HL-60/S4 treated with retinoic acid at 250 ng/mL for 4 days and 3 days (cell line): ENCODE data around the gene S100P.
"Not testable (repeated sequence)": the region's sequence is repeated elsewhere in the genome, so short reads cannot be mapped to it uniquely, and the experiment has no call there.

Source experiments
- in situ Hi-C: fragments of 300-500 bp; cut with MboI; formaldehyde crosslinking; loops from 2 replicates; pipeline ENCODE4 v1.7.0; 2022; ENCODE audit warnings: low sequenced_read_pairs

Gene S100P

DNA sequence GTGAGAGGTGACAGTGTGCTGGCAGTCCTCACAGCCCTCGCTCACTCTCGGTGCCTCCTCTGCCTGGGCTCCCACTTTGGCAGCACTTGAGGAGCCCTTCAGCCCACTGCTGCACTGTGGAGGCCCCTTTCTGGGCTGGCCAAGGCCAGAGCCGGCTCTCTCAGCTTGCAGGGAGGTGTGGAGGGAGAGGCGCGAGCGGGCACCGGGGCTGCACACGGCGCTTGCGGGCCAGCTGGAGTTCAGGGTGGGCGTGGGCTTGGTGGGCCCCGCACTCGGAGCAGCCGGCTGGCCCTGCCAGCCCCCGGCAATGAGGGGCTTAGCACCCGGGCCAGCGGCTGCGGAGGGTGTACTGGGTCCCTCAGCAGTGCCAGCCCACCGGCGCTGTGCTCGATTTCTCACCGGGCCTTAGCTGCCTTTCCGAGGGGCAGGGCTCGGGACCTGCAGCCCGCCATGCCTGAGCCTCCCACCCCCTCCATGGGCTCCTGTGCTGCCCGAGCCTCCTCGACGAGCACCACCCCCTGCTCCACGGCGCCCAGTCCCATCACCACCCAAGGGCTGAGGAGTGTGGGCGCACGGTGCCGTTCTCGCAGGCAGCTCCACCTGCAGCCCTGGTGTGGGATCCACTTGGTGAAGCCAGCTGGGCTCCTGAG, 21.0 kb upstream of the S100P start:
- in situ Hi-C loops = not testable (repeated sequence)

DNA sequence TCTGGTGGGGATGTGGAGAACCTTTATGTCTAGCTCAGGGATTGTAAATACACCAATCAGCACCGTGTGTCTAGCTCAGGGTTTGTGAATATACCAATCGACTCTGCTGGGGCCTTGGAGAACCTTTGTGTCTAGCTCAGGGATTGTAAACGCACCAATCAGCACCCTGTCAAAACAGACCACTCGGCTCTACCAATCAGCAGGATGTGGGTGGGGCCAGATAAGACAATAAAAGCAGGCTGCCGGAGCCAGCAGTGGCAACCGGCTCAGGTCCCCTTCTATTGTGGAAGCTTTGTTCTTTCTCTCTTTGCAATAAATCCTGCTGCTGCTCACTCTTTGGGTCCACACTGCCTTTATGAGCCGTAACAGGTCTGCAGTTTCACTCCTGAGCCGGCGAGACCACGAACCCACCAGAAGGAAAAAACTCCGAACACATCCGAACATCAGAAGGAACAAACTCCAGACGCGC, 20.5 kb upstream of the S100P start:
- in situ Hi-C loops = not testable (repeated sequence)

DNA sequence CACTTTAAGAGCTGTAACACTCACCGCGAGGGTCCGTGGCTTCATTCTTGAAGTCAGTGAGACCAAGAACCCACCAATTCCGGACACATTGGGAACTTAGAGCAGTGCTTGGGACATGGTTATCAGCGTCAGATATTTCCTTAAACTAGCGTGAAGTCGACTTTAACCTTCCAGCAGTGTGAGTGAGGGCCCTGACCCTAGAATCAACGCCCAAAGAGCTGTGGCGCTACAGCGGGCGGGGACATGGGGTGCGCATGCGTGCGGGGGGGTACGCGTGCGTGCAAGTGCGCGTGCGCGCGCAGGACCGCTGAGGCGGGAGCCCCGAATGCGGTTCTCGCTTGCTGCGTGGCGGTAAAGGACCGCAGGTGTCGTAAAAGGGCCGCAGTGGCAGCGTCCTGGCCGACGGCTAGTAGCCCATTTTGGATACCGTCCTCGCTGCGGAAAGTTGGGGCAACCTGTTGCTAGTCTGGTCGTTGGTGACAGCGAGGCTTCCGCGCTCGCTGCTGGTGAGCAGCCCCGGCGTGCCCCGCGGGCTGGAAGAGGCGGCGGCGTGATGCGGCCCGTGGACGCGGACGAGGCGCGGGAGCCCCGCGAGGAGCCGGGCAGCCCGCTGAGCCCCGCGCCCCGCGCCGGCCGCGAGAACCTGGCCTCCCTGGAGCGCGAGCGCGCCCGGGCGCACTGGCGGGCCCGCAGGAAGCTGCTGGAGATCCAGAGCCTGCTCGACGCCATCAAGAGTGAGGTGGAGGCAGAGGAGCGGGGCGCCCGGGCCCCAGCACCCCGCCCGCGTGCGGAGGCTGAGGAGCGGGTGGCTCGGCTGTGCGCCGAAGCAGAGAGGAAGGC, 19.8 kb upstream of the S100P start:
- in situ Hi-C loops = no loop called here

DNA sequence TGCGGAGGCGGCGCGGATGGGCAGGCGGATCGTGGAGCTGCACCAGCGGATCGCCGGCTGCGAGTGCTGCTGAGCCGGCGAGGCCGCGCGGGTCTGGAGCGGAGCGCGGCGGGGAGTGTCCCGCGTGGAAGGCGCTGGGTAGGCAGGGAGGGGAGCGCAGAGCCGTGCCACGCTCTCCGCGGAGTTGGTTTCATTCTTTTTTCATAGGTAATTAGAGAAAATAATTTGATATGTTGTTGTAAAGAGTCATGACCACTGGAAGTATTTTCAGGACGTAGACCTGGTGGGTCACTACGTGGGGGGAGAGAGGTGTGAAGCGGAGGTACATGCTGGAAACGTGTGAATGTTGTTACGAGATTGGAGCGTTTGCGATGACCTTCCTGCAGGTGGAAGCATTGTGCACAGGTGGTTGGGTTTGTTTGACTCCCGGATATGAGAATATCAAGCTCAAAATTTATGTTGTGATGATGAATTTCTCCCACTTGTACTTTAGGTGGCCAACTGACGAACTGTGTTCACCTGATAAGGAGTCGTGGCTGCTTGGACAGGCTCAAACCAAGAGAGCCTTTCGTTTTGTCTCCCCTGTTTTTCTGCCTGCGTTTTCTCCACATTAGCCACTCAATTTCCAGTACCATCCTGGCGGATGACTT, 19.1 kb upstream of the S100P start:
- in situ Hi-C loops = no loop called here

DNA sequence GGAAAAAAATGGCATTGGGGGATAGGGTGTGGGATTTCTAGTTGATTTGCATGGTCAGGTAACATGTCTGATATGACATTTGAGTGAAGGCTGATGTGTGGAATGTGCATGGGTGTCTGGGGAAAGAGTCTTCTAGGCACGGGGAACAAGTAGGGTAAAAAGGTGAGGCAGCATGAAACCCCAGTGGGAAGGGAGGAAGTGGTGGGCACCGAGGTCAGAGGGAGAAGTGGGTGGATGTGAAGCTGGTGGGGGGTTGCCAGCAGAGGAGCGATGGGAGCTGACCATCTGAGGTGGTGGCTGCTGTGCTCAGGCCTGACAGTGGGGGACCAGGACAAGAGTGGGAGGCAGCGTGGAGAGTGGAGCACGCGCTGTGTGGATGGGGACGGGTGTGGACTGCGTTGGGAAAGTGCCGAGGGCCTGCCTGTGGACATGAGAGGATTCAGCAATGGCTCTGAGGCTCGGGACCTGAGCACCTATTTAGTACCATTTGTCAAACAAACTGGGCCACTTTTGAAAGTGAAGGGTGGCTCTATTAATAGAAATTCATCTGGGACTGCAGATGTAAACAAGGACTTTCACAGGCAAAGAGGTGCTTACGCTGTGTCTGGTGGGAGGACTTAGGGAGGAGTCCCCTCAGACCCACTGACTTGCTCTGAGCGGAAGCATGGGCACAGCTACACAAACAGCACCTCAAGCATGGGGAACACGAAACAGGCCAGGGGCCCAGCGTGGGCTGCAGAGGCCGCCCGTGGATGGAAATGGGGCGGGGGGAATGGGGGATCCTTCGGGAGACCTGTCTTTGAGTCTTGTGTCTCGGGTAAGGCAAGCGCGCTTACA, 16.7 kb upstream of the S100P start:
- in situ Hi-C loops = no loop called here

DNA sequence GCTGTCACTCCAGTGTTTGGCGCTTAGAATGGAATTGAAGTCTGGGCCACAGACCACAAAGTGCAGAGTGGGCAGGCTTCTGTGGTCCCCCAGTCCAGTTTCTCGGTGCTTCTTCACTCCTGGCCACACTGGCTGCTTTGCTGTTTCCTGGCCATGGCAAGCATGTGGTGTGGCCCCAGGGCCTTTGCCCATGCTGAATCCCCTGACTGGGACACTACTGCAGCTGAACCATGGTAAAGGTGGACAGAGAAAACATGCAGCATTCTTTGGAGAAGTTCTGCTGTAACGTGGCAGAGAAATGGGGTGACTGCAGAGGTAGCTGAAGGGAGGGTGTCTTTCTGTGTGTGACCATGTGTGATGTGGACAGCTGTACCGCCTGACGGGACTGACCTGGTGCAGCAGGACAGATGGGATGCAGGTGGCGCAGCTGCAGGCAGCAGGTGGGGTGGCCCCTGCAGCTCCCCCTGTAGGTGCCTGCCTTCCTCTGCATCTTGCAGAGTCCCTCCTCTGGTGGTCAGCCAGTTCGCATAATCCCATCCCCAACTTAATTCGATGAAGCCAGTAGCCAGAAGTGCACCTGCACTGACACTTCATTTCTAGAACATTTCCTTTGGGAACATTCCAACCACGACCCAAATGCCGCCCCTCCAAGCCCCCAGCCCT, 13.2 kb upstream of the S100P start:
- in situ Hi-C loops = no loop called here

DNA sequence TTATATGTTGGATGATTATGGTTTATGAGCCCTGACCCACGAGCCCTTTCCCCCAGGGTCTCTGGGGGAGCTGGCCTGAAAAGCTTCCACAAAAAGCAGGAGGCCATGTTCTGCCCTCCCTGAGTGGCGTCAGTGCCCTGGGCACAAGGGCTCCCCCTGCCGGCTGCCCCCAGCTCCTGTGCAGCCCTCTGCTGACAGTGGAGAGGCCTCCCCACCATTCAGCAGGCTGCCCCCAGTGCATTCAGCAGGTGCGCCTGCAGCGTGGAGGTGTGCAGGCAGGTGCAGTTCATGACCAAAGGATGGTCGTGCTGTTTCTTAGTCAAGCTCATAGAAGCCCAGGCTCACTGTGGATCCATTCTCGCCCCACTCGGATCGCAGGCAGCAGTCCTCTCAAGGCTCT, 12.5 kb upstream of the S100P start:
- in situ Hi-C loops = no loop called here

DNA sequence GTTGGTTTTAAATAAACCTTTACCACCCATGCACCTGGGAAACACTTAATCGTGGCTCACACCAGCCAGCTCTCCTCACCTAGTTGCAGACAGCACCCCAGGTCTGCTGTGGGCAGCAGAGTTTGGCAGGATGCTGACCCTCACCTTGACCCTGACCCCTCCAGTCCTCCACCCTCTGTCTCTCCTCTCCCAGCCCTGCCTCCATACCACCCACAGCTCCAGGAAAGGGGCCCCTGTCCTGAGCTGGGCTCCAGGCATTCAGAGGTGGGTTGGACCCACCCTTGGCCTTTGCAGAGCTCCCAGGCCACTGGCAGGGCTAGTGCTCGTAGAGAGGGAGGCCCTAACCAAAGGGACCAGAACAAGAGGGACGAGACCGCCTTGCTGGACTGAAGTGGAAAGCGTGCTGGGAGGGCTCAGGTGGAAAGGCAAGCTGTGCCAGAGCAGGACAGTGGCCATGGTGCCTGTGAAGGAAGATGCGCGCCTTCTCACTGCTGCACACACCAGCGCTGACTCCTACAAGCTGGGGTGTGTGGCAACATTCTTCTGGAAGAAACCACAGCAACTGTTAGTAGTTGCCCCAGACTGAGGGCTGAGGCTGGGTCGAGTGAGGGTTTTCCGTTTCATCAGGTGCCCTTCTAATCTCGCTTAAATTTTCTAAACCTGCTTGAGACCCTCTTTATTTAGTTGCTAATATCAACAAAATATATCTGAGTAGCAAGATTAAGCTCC, 10.7 kb upstream of the S100P start:
- in situ Hi-C loops = no loop called here

DNA sequence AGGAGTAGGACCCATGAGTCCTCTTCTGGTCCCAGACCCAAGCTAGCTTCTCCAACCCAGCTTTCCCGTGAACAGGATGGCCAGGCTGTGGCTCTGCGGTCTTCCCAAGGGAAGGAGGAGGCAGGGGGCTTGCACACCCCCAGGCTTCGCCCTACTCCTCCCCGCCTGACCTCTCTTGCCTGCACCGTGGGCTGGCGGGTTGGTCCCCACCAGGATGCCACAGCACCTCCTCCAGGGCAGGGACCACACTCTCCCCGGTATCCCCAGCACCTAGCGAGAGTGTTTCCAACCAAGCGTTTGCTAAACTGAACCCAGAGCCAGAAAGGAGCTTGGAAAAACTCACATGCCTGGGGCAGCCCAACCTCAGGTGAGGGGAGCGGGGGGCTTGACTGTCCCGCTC, 9.0 kb upstream of the S100P start:
- in situ Hi-C loops = no loop called here

DNA sequence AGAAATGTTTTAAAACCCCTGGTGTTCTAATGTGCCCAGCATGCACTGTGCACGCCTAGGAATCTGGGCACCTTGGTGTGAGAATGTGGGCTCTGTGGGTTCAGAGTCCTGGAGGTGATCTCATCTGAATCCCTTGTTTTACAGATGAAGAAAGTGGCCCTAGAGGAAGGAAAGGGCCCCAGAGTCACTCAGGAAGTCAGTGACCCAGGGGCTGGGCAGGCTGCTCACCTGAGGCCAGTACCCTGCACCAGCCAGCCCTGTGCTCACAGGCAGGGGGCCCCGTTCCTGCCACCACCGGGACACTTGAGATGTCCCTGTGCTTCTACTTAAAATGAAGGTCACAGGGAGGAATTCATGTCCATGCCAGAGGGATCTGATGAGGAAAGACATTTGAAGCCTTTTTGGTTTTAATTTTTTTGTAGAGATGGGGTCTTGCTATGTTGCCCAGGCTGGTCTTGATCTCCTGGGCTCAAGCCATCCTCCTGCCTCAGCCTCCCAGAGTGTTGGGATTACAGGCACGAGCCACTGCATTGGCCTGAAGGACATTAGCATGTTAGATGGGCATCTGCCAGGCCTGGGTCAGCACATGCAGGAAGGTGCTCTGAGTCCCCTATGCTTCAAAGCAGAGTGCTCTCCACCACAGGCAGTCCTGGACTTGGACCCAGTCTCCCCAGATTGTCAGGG, 7.4 kb upstream of the S100P start:
- in situ Hi-C loops = no loop called here

DNA sequence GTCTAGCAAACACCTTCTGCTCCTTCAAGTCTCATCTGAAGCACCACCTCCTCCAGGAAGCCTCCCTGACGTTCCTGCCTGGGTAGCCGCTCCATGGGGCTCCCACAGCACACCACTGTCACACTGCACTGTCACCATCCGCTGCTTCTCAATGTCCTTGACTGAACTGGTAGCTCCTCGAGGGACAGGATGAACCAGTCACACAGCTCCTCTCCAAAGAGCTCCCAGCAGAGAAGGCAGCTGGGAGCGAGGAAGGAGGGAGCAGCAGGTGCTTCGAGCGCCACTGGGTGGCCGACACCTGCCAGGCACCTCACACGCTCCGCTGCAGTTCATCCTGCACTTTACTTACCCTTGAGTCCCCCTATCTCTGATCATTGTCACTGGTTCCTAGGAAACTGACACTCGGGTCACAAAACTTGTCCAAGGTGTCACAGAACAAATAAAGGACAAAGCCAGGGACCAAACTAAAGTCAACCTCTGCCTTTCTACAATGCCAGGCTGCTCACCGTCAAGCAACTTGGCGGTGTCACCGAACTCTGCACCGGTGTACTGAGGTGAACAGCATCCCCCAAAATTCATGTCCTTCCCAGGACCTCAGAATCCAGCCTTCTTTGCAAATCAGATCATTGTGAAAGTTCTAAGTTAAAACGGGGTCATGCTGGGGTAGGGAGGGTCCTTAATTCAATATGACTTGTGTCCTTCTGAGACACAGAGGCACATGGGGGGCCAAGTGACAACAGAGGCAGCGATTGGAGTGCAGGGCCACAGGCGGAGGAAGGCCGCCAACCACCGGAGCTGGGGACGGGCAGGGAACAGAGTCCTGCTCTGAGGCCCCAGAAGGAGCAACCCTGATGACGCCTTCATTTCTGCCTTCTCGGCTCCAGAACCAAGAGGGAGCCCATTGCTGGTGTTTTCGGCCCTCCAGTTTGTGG, 5.5 kb upstream of the S100P start:
- in situ Hi-C loops = no loop called here

DNA sequence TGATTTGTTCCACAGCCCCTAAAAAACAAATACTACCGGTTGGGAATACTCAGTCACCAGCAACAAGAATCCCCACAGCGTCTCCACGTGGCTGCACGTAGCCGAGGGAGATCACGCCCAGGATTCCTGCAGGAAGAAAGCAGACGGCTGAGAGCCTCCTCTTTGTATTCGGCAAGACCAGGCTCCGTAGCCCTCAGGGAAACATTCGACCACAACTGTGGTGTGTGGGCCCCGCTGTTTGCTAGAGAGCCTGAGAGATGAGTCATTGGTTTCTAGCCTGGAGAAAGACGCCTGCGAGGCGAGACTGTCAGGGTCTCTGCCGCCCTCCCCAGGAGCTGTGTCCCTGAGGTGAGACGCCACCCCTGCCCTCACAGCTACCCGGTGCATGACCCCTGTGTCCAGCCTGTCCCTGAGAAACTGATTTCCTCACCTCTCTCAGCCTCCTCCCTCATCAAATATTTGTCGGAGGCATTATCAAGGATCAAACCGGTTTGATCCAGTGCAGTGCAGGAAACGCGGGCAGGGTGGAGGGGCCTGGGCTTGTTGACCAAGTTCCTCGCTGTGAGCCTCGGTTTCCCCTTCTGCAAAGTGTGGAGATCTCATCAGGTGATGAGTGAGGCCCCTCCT, 4.7 kb upstream of the S100P start:
- in situ Hi-C loops = no loop called here

DNA sequence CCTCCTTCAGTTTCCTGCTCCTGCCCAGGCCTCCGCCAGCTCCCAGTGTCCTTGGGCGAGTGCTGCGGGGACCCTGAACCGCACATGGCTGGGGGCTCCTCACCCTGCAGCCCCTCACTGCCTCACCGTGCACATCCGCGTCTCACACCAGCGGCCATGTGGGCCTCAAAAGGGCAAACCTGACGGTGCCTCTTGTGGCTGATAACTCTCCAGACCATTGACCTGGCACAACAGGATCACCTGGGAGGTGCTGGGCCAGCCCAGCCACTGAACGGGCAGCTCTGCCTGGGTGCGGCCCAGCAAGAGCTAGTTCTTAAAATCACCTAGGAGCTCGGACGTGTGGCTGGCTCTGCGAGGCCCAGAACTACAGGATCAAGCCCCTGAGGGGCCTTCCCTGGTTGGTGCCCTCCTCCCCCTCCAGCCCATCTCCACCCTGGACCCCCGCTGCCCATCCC, 4.1 kb upstream of the S100P start:
- in situ Hi-C loops = no loop called here

DNA sequence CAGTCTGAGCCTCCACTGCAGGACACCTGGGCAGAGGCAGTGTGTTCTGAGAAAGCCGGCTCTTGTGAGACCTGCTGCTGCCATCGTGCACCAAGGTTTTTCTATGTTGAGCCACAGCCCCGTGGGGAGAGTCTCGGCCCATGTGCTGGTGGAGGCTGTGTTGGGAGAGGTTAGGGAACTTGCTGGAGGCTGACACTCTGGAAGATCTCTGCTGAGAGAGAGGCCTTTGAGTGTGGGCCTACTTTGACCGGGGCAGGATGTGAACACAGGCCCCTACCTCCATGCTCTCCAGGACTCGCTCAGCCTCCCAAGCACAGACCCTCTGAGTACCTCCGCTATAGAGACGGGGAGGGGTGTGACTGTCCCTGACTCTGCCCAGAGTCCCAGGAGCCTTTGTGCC, 1.3 kb upstream of the S100P start:
- in situ Hi-C loops = no loop called here

DNA sequence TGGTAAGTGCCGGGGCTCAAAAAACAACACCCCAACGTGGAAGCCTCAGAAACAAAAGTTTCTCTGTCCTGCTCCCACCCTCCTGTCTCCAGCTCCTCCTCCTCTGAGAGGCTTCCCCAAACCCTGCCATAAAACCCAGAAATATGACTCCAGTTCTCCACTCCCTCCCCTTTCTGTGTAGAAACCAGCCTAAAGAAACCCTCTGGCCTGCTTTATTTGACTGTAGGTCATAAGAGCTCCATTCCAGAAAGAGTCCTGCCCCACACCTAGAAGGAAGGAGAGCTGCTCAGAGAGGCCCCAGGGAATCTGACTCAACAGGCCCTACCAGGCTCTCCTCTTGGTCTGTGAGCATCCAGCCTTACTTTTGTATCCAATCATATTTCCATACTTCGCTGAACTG, 872 bp upstream of the S100P start:
- in situ Hi-C loops = no loop called here

DNA sequence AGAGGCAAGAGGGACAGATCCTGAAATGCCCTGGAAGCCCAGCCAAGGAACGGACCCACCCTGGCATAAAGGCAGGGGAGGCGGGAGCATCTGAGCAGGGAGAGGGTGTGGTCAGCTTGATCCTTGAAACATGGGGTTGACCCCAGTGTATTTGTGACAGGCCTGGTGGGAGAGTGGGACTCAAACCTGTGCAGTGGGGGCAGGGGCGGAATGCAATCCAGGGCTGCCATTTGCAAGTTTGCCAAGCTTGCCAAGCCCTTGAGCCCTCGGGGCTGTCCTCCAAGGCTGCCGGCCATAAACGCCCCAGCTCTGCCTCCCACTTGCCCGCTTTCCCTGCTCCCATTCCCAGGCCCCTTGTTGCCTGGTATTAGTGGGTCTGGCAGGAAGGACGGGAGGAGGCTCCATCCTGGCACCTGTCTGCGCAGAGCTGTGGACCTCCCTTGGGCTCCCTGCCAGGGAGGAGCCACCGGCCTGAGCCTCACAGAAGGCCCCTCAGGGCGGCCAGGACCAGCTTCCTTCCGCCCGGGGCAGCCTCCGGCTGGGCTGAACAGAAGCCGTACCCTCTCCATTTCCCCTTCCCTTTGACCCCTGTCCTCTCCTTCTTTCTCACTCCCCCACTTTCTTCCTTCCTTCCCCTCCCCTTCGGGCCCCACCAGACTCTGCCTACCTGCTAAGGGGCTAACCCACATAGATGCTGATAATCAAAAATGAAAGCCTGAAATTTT, 661 bp downstream of the S100P start:
- in situ Hi-C loops = no loop called here
